HTR-8/SVneo (cell line): ENCODE results near the gene RIMBP3B.
"Not testable (repeated sequence)": the region's sequence is repeated elsewhere in the genome, so short reads cannot be mapped to it uniquely, and the experiment has no call there.

Experiments used
- DNase-seq: peaks from one replicate; pipeline ENCODE4 v3.0.0; 2011; ENCODE audit warnings: low spot score, mixed read lengths; ENCODE audit not compliant: insufficient read length
- FAIRE-seq: peaks from 2 replicates; lab custom pipeline; 2011; peaks lifted over from hg19 to GRCh38; lab: Jason Lieb, UNC

RIMBP3B gene

DNA sequence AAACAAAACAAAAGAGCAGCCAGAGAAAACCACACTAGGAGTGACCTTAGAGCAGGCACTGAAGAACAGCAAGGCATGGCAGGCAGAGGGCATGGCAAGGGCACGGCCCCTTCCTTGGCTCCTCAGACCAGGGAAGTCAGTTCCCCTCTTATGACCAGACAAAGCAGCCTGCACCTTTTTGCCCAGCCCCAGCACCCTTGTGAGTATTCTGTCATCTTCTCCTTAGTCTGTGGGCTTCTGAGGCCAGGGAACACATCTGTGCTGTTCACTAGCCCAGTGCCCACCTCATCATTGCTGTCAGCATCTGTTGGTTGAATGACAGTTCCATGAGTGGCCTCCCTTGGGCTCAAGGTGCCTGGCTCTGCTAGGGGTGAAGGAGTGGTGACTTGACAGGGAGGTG is 23.6 kb downstream of the RIMBP3B start:
- not testable (repeated sequence) for FAIRE-seq

DNA sequence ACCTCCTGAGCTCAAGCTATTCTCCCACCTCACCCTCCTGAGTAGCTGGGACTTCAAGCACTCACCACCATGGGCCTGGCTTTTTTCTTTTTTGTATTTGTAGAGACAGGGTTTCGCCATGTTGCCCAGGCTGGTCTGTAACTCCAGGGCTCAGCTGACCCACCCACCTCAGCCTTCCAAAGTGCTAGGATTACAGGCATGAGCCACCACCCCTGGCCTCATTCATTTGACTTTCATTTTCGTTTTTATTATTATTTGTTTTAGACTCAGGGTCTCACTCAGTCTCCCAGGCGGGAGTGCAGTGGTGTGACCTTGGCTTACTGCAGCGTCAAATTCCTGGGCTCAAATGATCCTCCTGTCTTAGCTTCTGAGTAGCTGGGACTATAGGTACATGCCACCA is 24.2 kb downstream of the RIMBP3B start:
- not testable (repeated sequence) for FAIRE-seq, DNase-seq

More for the DNA sequence above, 23.6 kb downstream of the RIMBP3B start:
- DNase-seq, result not testable (repeated sequence)

GRCh38 chr22:21416375-21416774 is 32.8 kb downstream of the RIMBP3B start:
- not testable (repeated sequence) for DNase-seq, FAIRE-seq

- not testable (repeated sequence) for DNase-seq, FAIRE-seq
Measured at GRCh38 chr22:21417227-21417746, 33.7 kb downstream of the RIMBP3B start, which contains the start of gene HIC2. HIC2 (plus strand) TSS chr22:21417371; CDS start chr22:21442832, 25,461 bp downstream.

- not testable (repeated sequence) for DNase-seq, FAIRE-seq
Measured at GRCh38 chr22:21417853-21418252, 34.3 kb downstream of the RIMBP3B start.

- DNase-seq, FAIRE-seq: not testable (repeated sequence)
Measured at GRCh38 chr22:21418974-21419638, 35.6 kb downstream of the RIMBP3B start.

DNA sequence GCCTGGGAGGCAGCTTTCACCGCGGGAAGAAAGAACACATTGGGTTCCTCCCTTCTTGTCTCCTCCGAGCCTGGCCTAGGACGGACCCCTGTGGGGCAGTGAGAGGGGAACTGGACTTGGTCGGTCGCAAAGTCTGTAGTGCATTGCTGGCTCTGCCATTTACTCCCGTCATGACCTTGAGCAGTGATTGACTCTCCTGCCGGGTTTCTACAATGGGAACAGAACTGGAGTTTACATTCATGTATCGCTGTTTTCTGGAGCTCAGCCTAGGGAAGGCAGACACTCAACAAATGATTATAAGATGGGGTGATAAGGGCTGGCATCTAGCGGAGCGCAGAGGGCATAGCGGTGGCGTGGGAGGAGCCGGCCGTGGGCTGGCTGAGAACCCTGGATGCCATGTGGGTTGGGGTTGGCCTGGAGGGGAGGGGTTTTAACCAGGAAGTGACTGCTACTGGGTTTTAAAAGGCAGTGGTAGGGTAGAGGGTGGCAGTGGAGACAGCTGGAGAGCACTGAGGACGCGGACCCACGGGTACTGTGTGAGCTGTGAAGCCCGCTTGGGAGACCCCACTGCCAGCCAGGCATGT is 36.7 kb downstream of the RIMBP3B start:
- FAIRE-seq, DNase-seq: not testable (repeated sequence)

DNA sequence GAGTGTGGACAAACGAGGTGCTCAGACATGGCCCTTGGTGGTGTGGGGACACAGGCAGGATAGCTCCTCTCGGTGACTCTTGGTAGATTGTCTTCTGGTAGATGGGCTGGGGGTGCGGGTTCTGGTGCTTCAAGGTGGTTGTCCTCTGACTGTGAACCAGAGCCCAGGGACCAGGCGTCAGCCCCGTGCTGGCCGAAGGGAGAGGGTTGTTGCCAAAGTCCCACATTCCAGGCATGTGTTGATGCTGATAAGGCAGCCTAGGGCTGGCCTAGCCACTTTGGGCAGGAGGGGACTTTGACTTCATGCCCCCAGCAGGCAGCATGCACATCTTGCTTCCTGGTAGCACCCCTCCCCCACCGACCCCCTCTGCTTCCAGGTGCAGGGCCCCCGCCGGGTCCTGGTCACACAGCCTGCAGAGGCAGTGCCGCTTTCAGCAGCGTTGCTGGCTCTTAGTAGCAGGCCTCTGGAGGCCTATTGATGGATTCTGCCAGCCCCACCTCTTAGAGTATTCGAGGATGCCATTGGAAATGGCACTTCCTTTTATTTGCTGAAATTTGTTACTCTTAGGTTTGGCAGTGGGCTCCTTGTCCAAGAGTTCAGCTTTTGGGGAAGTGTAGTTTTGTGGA is 40.6 kb downstream of the RIMBP3B start:
- not testable (repeated sequence) for FAIRE-seq, DNase-seq

- FAIRE-seq, DNase-seq: not testable (repeated sequence)
Measured at GRCh38 chr22:21434378-21435233, 51.1 kb downstream of the RIMBP3B start.

- FAIRE-seq, DNase-seq: not testable (repeated sequence)
Measured at GRCh38 chr22:21435998-21436810, 52.7 kb downstream of the RIMBP3B start.

GRCh38 chr22:21438013-21438412 is 54.5 kb downstream of the RIMBP3B start:
- not testable (repeated sequence) for FAIRE-seq, DNase-seq
